Neural cell (in vitro differentiated cells): ENCODE results near the gene GRB2. TPM values are rescaled to one million over a fixed set of nuclear protein-coding genes. Genes with fewer than 3 reads are reported as not detected.

Source experiments
- H2AFZ ChIP-seq: fragments of 200-600, 300-800 bp; sonication (generic), shearing (Covaris generic); 2 replicates; pipeline ENCODE4 v1.6.0; 2014; ENCODE audit warnings: low read depth, mild to moderate bottlenecking, antibody characterized with exemption, low read length, moderate library complexity
- H3F3A ChIP-seq: fragments of 200-600 bp; shearing (Covaris generic); 2 replicates; pipeline ENCODE4 v1.6.1; 2016; ENCODE audit warnings: mild to moderate bottlenecking, moderate library complexity, mixed read lengths, antibody characterized with exemption, low read length; ENCODE audit not compliant: insufficient read depth, poor library complexity, severe bottlenecking
- H3K27ac ChIP-seq: fragments of 200-600, 300-800 bp; sonication (generic), shearing (Covaris generic); 2 replicates; pipeline ENCODE4 v1.5.1; 2014; ENCODE audit warnings: mild to moderate bottlenecking, low read length, moderate library complexity
- H3K27me3 ChIP-seq: fragments of 300-800, 200-600 bp; sonication (generic), shearing (Covaris generic); 2 replicates; pipeline ENCODE4 v1.6.0; 2014; ENCODE audit warnings: mild to moderate bottlenecking, low read depth, low read length, moderate library complexity; ENCODE audit not compliant: insufficient read depth
- H3K36me3 ChIP-seq: fragments of 300-800, 200-600 bp; sonication (generic), shearing (Covaris generic); 2 replicates; pipeline ENCODE4 v1.5.1; 2014; ENCODE audit warnings: mild to moderate bottlenecking, antibody characterized with exemption, low read length, moderate library complexity; ENCODE audit not compliant: insufficient read depth
- H3K4me2 ChIP-seq: fragments of 300-800, 200-600 bp; sonication (generic), shearing (Covaris generic); 2 replicates; pipeline ENCODE4 v1.6.0; 2014; ENCODE audit warnings: mild to moderate bottlenecking, low read length
- H3K4me3 ChIP-seq: fragments of 300-800, 200-600 bp; sonication (generic), shearing (Covaris generic); 2 replicates; pipeline ENCODE4 v1.5.1; 2014; ENCODE audit warnings: mild to moderate bottlenecking, low read length, moderate library complexity
- H3K79me2 ChIP-seq: fragments of 200-600 bp; shearing (Covaris generic); replicated peaks from 2 replicates; pipeline ENCODE4 v1.6.0; 2014; ENCODE audit warnings: mild to moderate bottlenecking, low read length, moderate library complexity; ENCODE audit not compliant: insufficient read depth
- H3K9ac ChIP-seq: fragments of 300-800, 200-600 bp; sonication (generic), shearing (Covaris generic); 2 replicates; pipeline ENCODE4 v1.6.1; 2016; ENCODE audit warnings: mild to moderate bottlenecking, low read length, mixed read lengths
- H3K9me2 ChIP-seq: fragments of 200-600 bp; shearing (Covaris generic); 2 replicates; pipeline ENCODE4 v1.6.1; 2016; ENCODE audit warnings: mild to moderate bottlenecking, low read length, mixed read lengths; ENCODE audit not compliant: insufficient read depth
- H3K9me3 ChIP-seq: fragments of 200-600, 300-800 bp; sonication (generic), shearing (Covaris generic); 2 replicates; pipeline ENCODE4 v1.6.1; 2016; ENCODE audit warnings: mild to moderate bottlenecking, mixed run types, low read length, moderate library complexity, mixed read lengths
- H4K20me1 ChIP-seq: fragments of 200-600 bp; shearing (Covaris generic); 2 replicates; pipeline ENCODE4 v1.6.1; 2016; ENCODE audit warnings: mild to moderate bottlenecking, mixed run types; ENCODE audit not compliant: insufficient read depth
- EP300 ChIP-seq: fragments of 450-650 bp; conservative IDR thresholded peaks from 2 replicates; pipeline ENCODE4 v1.6.1; 2014; ENCODE audit warnings: antibody characterized with exemption, mild to moderate bottlenecking, moderate library complexity; ENCODE audit not compliant: poor library complexity, severe bottlenecking
- EZH2 ChIP-seq: fragments of 200-600, 300-800 bp; shearing (Covaris generic), sonication (generic); IDR thresholded peaks from 2 replicates; pipeline ENCODE4 v1.6.1; 2014; ENCODE audit warnings: antibody characterized with exemption, low read length, borderline replicate concordance, mild to moderate bottlenecking; ENCODE audit not compliant: insufficient read depth, poor library complexity, severe bottlenecking
- MXI1 ChIP-seq: fragments of 450-650 bp; conservative IDR thresholded peaks from 2 replicates; pipeline ENCODE4 v1.6.1; 2014; ENCODE audit warnings: antibody characterized with exemption, mild to moderate bottlenecking; ENCODE audit not compliant: poor library complexity, severe bottlenecking
- POLR2AphosphoS5 ChIP-seq: IDR thresholded peaks from 2 replicates; pipeline ENCODE4 v1.6.1; 2012
- RAD21 ChIP-seq: fragments of 450-650 bp; conservative IDR thresholded peaks from 2 replicates; pipeline ENCODE4 v1.6.1; 2014; ENCODE audit warnings: antibody characterized with exemption, mild to moderate bottlenecking, moderate library complexity
- REST ChIP-seq: IDR thresholded peaks from 2 replicates; pipeline ENCODE4 v1.6.1; 2012; ENCODE audit warnings: borderline replicate concordance
- SMC3 ChIP-seq: fragments of 450-650 bp; conservative IDR thresholded peaks from 2 replicates; pipeline ENCODE4 v1.6.1; 2014; ENCODE audit warnings: antibody characterized with exemption, mild to moderate bottlenecking, moderate library complexity; ENCODE audit not compliant: poor library complexity
- TAF1 ChIP-seq: IDR thresholded peaks from 2 replicates; pipeline ENCODE4 v1.6.1; 2012; ENCODE audit warnings: low read depth
- polyA plus RNA-seq: library from polyadenylated mRNA; depleted of rRNA; stranded (reverse); fragments of >200 nt; gene quantifications from 2 replicates; pipeline ENCODE4 v1.2.3, GENCODE V29; 2014
- TF ChIP-seq, protein P1 (sequence below): fragments of 450-650 bp; IDR thresholded peaks from 2 replicates; pipeline ENCODE4 v1.5.1; 2014; ENCODE audit warnings: antibody characterized with exemption, mild to moderate bottlenecking, moderate library complexity; ENCODE audit not compliant: poor library complexity, severe bottlenecking

Gene GRB2
- polyA plus RNA-seq, 1 donor from 2014 or later, result 134 TPM

DNA sequence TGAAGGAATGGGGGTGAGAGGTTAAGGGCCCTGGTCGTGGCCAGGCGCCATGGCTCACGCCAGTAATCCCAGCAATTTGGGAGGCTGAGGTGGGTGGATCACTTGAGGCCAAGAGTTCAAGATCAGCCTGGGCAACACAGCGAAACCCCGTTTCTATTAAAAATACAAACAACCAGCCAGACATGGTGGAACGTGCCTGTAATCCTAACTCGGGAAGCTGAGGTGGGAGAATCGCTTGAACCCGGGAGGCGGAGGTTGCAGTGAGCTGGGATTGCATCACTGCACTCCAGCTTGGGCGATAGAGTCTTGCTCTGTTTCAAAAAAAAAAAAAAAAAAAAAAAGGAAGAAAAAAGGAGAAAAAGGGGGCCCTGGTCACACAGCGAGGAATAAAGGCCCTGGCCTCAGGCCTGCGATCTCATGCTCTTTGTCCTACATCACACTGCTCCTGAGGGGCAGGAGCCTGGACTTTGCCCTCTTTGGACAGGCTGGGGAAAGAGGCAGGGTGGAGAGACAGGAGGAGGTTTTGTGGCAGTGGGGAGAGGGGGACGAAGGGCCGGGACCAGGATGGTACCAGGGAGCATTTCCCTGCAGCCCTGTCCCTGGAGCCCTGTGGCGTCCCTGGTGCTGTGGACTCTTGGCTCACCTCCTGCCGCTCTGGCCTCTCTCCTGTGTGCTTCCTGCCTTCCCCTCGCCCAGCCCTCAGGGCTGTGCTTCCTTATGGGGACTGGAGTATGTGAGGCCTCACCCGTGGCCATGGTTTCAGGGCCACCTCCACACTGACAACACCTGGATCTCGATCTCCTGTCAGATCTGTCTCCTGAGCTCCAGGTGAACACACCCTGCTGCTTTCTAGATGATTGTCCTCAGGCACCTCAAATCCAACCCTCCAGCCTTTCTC, 96.5 kb downstream of the GRB2 start:
- H4K20me1 ChIP-seq, result no peaks in the 10 kb centered on the region
- H3K36me3 ChIP-seq, result no peaks in the 10 kb centered on the region
- no peak overlapping the region for H2AFZ ChIP-seq
- H3K79me2 ChIP-seq, result no peaks in the 10 kb centered on the region
- no peak overlapping the region for H3K9ac ChIP-seq
- no peaks in the 10 kb centered on the region for H3K9me3 ChIP-seq
- TF ChIP-seq EZH2 (no peak), TAF1 (no peak), REST (no peak), RAD21 (no peak)
- H3K27me3 ChIP-seq, result no peaks in the 10 kb centered on the region
- no peaks in the 10 kb centered on the region for H3K9me2 ChIP-seq
- no peak overlapping the region for H3K27ac ChIP-seq
- H3F3A ChIP-seq, result no peaks in the 10 kb centered on the region
- no peak overlapping the region for H3K4me2 ChIP-seq
- H3K4me3 ChIP-seq, result no peak overlapping the region

DNA sequence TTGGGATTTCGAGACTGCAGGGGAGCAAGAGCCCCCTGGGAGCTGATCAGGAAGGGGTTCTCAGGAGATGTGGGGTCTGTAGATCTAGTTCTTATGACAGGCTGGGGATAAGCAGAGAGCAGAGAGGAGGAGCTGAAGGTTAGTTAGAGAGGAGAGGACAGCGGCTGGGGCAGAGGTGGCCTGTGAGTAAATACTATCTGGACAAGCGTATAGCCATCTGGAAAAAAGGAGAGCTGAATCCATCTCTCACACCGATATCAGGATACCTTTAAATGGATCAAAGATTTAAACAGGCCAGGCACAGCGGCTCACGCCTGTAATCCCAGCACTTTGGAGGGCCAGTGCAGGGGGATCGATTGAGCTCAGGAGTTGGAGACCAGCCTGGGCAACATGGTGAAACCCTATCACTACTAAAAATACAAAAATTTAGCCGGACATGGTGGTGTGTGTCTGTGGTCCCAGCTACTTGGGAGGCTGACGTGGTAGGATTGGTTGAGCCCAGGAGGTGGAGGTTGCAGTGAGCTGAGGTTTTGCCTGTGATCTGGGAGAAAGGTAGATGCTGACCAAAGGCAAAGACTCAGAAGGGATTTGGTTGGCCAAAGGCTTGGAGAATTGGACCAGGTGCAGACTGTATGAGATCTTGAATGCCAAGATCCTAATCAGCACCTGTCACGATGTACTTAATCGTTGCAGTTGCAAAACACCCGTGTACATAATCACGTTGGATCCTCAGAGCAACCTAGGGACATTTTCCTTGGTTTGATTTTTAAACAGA, 97.3 kb downstream of the GRB2 start:
- H4K20me1 ChIP-seq, result no peaks in the 10 kb centered on the region
- no peaks in the 10 kb centered on the region for H3F3A ChIP-seq
- no peak overlapping the region for H3K9ac ChIP-seq
- no peak overlapping the region for H3K4me3 ChIP-seq
- TF ChIP-seq, protein P1, sequence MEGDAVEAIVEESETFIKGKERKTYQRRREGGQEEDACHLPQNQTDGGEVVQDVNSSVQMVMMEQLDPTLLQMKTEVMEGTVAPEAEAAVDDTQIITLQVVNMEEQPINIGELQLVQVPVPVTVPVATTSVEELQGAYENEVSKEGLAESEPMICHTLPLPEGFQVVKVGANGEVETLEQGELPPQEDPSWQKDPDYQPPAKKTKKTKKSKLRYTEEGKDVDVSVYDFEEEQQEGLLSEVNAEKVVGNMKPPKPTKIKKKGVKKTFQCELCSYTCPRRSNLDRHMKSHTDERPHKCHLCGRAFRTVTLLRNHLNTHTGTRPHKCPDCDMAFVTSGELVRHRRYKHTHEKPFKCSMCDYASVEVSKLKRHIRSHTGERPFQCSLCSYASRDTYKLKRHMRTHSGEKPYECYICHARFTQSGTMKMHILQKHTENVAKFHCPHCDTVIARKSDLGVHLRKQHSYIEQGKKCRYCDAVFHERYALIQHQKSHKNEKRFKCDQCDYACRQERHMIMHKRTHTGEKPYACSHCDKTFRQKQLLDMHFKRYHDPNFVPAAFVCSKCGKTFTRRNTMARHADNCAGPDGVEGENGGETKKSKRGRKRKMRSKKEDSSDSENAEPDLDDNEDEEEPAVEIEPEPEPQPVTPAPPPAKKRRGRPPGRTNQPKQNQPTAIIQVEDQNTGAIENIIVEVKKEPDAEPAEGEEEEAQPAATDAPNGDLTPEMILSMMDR, result no peak
- TF ChIP-seq SMC3, result no peak
- TF ChIP-seq REST, result no peak
- TF ChIP-seq TAF1, result no peak
- TF ChIP-seq MXI1, result no peak
- TF ChIP-seq POLR2AphosphoS5, result no peak
- TF ChIP-seq EZH2, result no peak
- no peak for TF ChIP-seq RAD21
- no peak for TF ChIP-seq EP300
- H2AFZ ChIP-seq, result no peak overlapping the region
- no peaks in the 10 kb centered on the region for H3K36me3 ChIP-seq
- no peaks in the 10 kb centered on the region for H3K9me3 ChIP-seq
- no peaks in the 10 kb centered on the region for H3K27me3 ChIP-seq
- no peak overlapping the region for H3K27ac ChIP-seq
- no peaks in the 10 kb centered on the region for H3K9me2 ChIP-seq
- no peak overlapping the region for H3K4me2 ChIP-seq
- no peaks in the 10 kb centered on the region for H3K79me2 ChIP-seq
